GM23338 (cell line): ENCODE measurements around the gene RAC3. TPM values are rescaled to one million over a fixed set of nuclear protein-coding genes. Genes with fewer than 3 reads are reported as not detected.
A peak's percentile ranks its signal among the peaks of the same experiment; 100 is the strongest.

ENCODE experiments used
- ATAC-seq: fragments of 200-7000 bp; cut with Tn5 transposase; 3 replicates; pipeline ENCODE4 v1.9.1; 2020
- DNase-seq: peaks from one replicate; pipeline ENCODE4 v3.0.0-alpha.2; 2015; ENCODE audit warnings: low spot score
- H2AFZ ChIP-seq: fragments of 200-600 bp; sonication (generic); 2 replicates; pipeline ENCODE4 v1.8.0; 2016; ENCODE audit warnings: antibody characterized with exemption, mild to moderate bottlenecking, moderate library complexity
- H3F3A ChIP-seq: fragments of 200-600 bp; sonication (generic); replicated peaks from 2 replicates; pipeline ENCODE4 v1.8.0; 2017; ENCODE audit warnings: antibody characterized with exemption, mixed run types, low read depth
- H3K27ac ChIP-seq: fragments of 200-600 bp; sonication (generic); 2 replicates; pipeline ENCODE4 v1.6.1; 2016; ENCODE audit warnings: low read depth
- H3K27me3 ChIP-seq: fragments of 200-600 bp; sonication (generic); 2 replicates; pipeline ENCODE4 v1.8.0; 2016; ENCODE audit warnings: mild to moderate bottlenecking, mixed run types, moderate library complexity; ENCODE audit not compliant: insufficient read depth
- H3K36me3 ChIP-seq: fragments of 200-600 bp; sonication (generic); 2 replicates; pipeline ENCODE4 v1.8.0; 2016; ENCODE audit warnings: mild to moderate bottlenecking; ENCODE audit not compliant: insufficient read depth
- H3K4me1 ChIP-seq: fragments of 200-600 bp; sonication (generic); 2 replicates; pipeline ENCODE4 v1.8.0; 2016; ENCODE audit warnings: mild to moderate bottlenecking, moderate library complexity; ENCODE audit not compliant: insufficient read depth
- H3K4me2 ChIP-seq: fragments of 200-600 bp; sonication (generic); 2 replicates; pipeline ENCODE4 v1.7.1; 2017; ENCODE audit warnings: mixed run types
- H3K4me3 ChIP-seq: fragments of 200-600 bp; sonication (generic); 2 replicates; pipeline ENCODE4 v1.6.1; 2016; ENCODE audit warnings: mixed run types
- H3K79me2 ChIP-seq: fragments of 200-600 bp; sonication (generic); replicated peaks from 2 replicates; pipeline ENCODE4 v1.8.0; 2017; ENCODE audit warnings: mild to moderate bottlenecking; ENCODE audit not compliant: insufficient read depth
- H3K9me2 ChIP-seq: fragments of 200-600 bp; sonication (generic); 2 replicates; pipeline ENCODE4 v1.8.0; 2017; ENCODE audit not compliant: insufficient read depth
- H4K20me1 ChIP-seq: fragments of 200-600 bp; sonication (generic); replicated peaks from 2 replicates; pipeline ENCODE4 v1.8.0; 2017; ENCODE audit warnings: mild to moderate bottlenecking; ENCODE audit not compliant: insufficient read depth
- H3K27ac Mint-ChIP-seq: 2 replicates; pipeline ENCODE4 v1.8.0; 2020; ENCODE audit warnings: inconsistent platforms, mild to moderate bottlenecking, moderate library complexity, mixed read lengths
- H3K27me3 Mint-ChIP-seq: 3 replicates; pipeline ENCODE4 v1.8.0; 2022; ENCODE audit warnings: low read depth, mild to moderate bottlenecking, moderate library complexity, mixed read lengths, inconsistent platforms; ENCODE audit not compliant: insufficient read depth, poor library complexity
- H3K36me3 Mint-ChIP-seq: 3 replicates; pipeline ENCODE4 v1.8.0; 2021; ENCODE audit warnings: low read depth, mild to moderate bottlenecking, inconsistent platforms, moderate library complexity, mixed read lengths
- H3K4me1 Mint-ChIP-seq: 3 replicates; pipeline ENCODE4 v1.8.0; 2020; ENCODE audit warnings: mild to moderate bottlenecking, inconsistent platforms, mixed read lengths
- H3K4me3 Mint-ChIP-seq: 3 replicates; pipeline ENCODE4 v1.8.0; 2021; ENCODE audit warnings: moderate library complexity, mild to moderate bottlenecking, inconsistent platforms, mixed read lengths
- H3K9me3 Mint-ChIP-seq: 3 replicates; pipeline ENCODE4 v1.8.0; 2020; ENCODE audit warnings: moderate library complexity, mild to moderate bottlenecking, inconsistent platforms, mixed read lengths
- CREB1 ChIP-seq: fragments of 250-450 bp; sonication (Bioruptor Pico); IDR thresholded peaks from 2 replicates; pipeline ENCODE4 v1.5.0; 2020; ENCODE audit warnings: low read depth, mild to moderate bottlenecking, moderate library complexity
- EZH2 ChIP-seq: fragments of 200-600 bp; sonication (generic); IDR thresholded peaks from one replicate; pipeline ENCODE4 v1.8.0; 2017; ENCODE audit warnings: antibody characterized with exemption, mild to moderate bottlenecking, low read depth; ENCODE audit not compliant: unreplicated experiment
- EZH2phosphoT487 ChIP-seq: fragments of 200-600 bp; sonication (generic); IDR thresholded peaks from one replicate; pipeline ENCODE4 v1.8.1; 2018; ENCODE audit warnings: antibody characterized with exemption; ENCODE audit not compliant: unreplicated experiment
- JUNB ChIP-seq: IDR thresholded peaks from one replicate; pipeline ENCODE4 v1.6.1; 2016; ENCODE audit warnings: antibody characterized with exemption; ENCODE audit not compliant: unreplicated experiment
- NANOG ChIP-seq: IDR thresholded peaks from 2 replicates; pipeline ENCODE4 v1.6.1; 2016; ENCODE audit warnings: antibody characterized with exemption, borderline replicate concordance
- POLR2AphosphoS5 ChIP-seq: IDR thresholded peaks from 2 replicates; pipeline ENCODE4 v1.6.1; 2016; ENCODE audit warnings: antibody characterized with exemption, low read depth
- REST ChIP-seq: IDR thresholded peaks from one replicate; pipeline ENCODE4 v1.6.1; 2018; ENCODE audit warnings: antibody characterized with exemption; ENCODE audit not compliant: unreplicated experiment
- STAT1 ChIP-seq: IDR thresholded peaks from one replicate; pipeline ENCODE4 v1.6.1; 2016; ENCODE audit warnings: antibody characterized with exemption; ENCODE audit not compliant: unreplicated experiment
- ZNF114 ChIP-seq: fragments of 250-450 bp; sonication (Bioruptor Pico); IDR thresholded peaks from 2 replicates; pipeline ENCODE4 v1.5.0; 2020; ENCODE audit warnings: mild to moderate bottlenecking, moderate library complexity
- ZNF331 ChIP-seq: fragments of 250-450 bp; sonication (Bioruptor Pico); IDR thresholded peaks from 2 replicates; pipeline ENCODE4 v1.5.0; 2020; ENCODE audit warnings: low read depth, mild to moderate bottlenecking, moderate library complexity
- ZNF462 ChIP-seq: fragments of 250-450 bp; sonication (Bioruptor Pico); IDR thresholded peaks from 2 replicates; pipeline ENCODE4 v1.5.0; 2020; ENCODE audit warnings: mild to moderate bottlenecking, moderate library complexity
- polyA plus RNA-seq: library from polyadenylated mRNA; unstranded; fragments of >200 nt; fragmentation: Nextera tagmentation; extraction: Ambion mirVana; gene quantifications from 2 replicates; pipeline ENCODE4 v1.2.1, GENCODE V29; 2016
- total RNA-seq: library from RNA; depleted of rRNA; stranded (reverse); fragments of >200 nt; shearing (Covaris generic); gene quantifications from 2 replicates; pipeline ENCODE4 v1.2.3, GENCODE V29; 2014
- TF ChIP-seq, protein P1 (sequence below): IDR thresholded peaks from 2 replicates; pipeline ENCODE4 v1.6.1; 2016; ENCODE audit warnings: antibody characterized with exemption
- TF ChIP-seq, protein P2 (sequence below), 2 experiments: fragments of 200-600 bp in 1 of 2; sonication (generic) in 1 of 2; conservative IDR thresholded peaks; 2 replicates each; pipeline versions ENCODE4 v1.5.1 to v1.6.1; 2016 to 2017; ENCODE audit warnings: antibody characterized with exemption in 2 of 2, low read depth in 2 of 2, mild to moderate bottlenecking in 2 of 2, moderate library complexity in 1 of 2

The RAC3 gene
- total and polyA plus RNA-seq, 2 experiments from 2014 or later = 31.5 to 293 TPM

- no peak overlapping the region for H3K27ac Mint-ChIP-seq
- peak overlapping the region; percentile 88 for H3K4me2 ChIP-seq
- H3F3A ChIP-seq = peaks cover 7% of the 10 kb centered on the region; the same call in 1 of the 2 replicates
- H3K9me2 ChIP-seq = no peaks in the 10 kb centered on the region
- peaks cover 4% of the 10 kb centered on the region; the same call in 2 of the 3 replicates for H3K4me1 Mint-ChIP-seq
- no peaks in the 10 kb centered on the region for H3K9me3 Mint-ChIP-seq
- H3K4me3 Mint-ChIP-seq = peak overlapping the region; percentile 72
- ATAC-seq (peak; percentile 23), DNase-seq (peak; percentile 24)
- H2AFZ ChIP-seq = no peak overlapping the region
- no peaks in the 10 kb centered on the region for H3K27me3 ChIP-seq
- no peaks in the 10 kb centered on the region for H3K36me3 ChIP-seq
- H3K79me2 ChIP-seq = no peaks in the 10 kb centered on the region
- H3K27me3 Mint-ChIP-seq = peaks cover 5% of the 10 kb centered on the region
- no peak overlapping the region for H3K27ac ChIP-seq
- peak overlapping the region; percentile 77 for H3K4me3 ChIP-seq
- H3K4me1 ChIP-seq = no peaks in the 10 kb centered on the region
- H3K36me3 Mint-ChIP-seq = peaks cover 4% of the 10 kb centered on the region
- no peaks in the 10 kb centered on the region for H4K20me1 ChIP-seq
- TF ChIP-seq ZNF462 = no peak
- TF ChIP-seq, protein P1, sequence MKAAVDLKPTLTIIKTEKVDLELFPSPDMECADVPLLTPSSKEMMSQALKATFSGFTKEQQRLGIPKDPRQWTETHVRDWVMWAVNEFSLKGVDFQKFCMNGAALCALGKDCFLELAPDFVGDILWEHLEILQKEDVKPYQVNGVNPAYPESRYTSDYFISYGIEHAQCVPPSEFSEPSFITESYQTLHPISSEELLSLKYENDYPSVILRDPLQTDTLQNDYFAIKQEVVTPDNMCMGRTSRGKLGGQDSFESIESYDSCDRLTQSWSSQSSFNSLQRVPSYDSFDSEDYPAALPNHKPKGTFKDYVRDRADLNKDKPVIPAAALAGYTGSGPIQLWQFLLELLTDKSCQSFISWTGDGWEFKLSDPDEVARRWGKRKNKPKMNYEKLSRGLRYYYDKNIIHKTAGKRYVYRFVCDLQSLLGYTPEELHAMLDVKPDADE = no peak
- TF ChIP-seq ZNF331 (CRISPR knock-in tag) = no peak
- TF ChIP-seq NANOG = no peak
- TF ChIP-seq EZH2 = no peak
- no peak for TF ChIP-seq JUNB
- TF ChIP-seq STAT1 = no peak
- TF ChIP-seq EZH2phosphoT487 = no peak
- TF ChIP-seq ZNF114 = no peak
- no peak for TF ChIP-seq CREB1
- TF ChIP-seq POLR2AphosphoS5 = no peak
- TF ChIP-seq REST = no peak
- TF ChIP-seq, protein P2, sequence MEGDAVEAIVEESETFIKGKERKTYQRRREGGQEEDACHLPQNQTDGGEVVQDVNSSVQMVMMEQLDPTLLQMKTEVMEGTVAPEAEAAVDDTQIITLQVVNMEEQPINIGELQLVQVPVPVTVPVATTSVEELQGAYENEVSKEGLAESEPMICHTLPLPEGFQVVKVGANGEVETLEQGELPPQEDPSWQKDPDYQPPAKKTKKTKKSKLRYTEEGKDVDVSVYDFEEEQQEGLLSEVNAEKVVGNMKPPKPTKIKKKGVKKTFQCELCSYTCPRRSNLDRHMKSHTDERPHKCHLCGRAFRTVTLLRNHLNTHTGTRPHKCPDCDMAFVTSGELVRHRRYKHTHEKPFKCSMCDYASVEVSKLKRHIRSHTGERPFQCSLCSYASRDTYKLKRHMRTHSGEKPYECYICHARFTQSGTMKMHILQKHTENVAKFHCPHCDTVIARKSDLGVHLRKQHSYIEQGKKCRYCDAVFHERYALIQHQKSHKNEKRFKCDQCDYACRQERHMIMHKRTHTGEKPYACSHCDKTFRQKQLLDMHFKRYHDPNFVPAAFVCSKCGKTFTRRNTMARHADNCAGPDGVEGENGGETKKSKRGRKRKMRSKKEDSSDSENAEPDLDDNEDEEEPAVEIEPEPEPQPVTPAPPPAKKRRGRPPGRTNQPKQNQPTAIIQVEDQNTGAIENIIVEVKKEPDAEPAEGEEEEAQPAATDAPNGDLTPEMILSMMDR (conservative IDR thresholded peaks at IDR 0.05; ENCODE audit: low read depth in 2 of 2) = no peak
These were observed 33.1 kb downstream of the RAC3 start for GRCh38 chr17:82064433-82065192.
